HCT116 (cell line): Measurements from ENCODE around the gene TUSC1.

Experiments
- CTCF ChIP-seq, 3 experiments: fragments of 200-600 bp in 1 of 3; sonication (generic) in 1 of 3; IDR thresholded peaks in 2 of 3; conservative IDR thresholded peaks in 1 of 3; 2 replicates each; pipeline ENCODE4 v1.5.1; 2012 to 2017; ENCODE audit warnings: low read depth in 2 of 3, low read length in 2 of 3, antibody characterized with exemption in 1 of 3, borderline replicate concordance in 1 of 3, control low read depth in 1 of 3, mild to moderate bottlenecking in 1 of 3, mixed read lengths in 1 of 3, mixed run types in 1 of 3, moderate library complexity in 1 of 3; ENCODE audit not compliant: insufficient read depth in 1 of 3
- EGR1 ChIP-seq: IDR thresholded peaks from 2 replicates; pipeline ENCODE4 v1.6.1; 2012; ENCODE audit warnings: low read depth
- EZH2 ChIP-seq: fragments of 200-600 bp; sonication (generic); IDR thresholded peaks from 2 replicates; pipeline ENCODE4 v1.6.1; 2017; ENCODE audit warnings: antibody characterized with exemption, mixed run types
- FOSL1 ChIP-seq: IDR thresholded peaks from 2 replicates; pipeline ENCODE4 v1.6.1; 2012; ENCODE audit warnings: low read depth
- POLR2A ChIP-seq: IDR thresholded peaks from 2 replicates; pipeline ENCODE4 v1.7.0; 2011; ENCODE audit warnings: borderline replicate concordance; ENCODE audit not compliant: insufficient read depth, insufficient read length; ENCODE audit errors: extremely low read depth
- SIN3A ChIP-seq: IDR thresholded peaks from 2 replicates; pipeline ENCODE4 v1.6.1; 2012; ENCODE audit warnings: low read depth
- YY1 ChIP-seq: IDR thresholded peaks from 2 replicates; pipeline ENCODE4 v1.6.1; 2011; ENCODE audit warnings: low read length, low read depth, moderate library complexity, mild to moderate bottlenecking; ENCODE audit not compliant: insufficient replicate concordance; ENCODE audit errors: extremely low read depth
- TF ChIP-seq, protein P1 (sequence below): IDR thresholded peaks from 2 replicates; pipeline ENCODE4 v1.6.1; 2012
- TF ChIP-seq, protein P2 (sequence below): IDR thresholded peaks from 2 replicates; pipeline ENCODE4 v1.6.1; 2012; ENCODE audit warnings: low read depth

DNA sequence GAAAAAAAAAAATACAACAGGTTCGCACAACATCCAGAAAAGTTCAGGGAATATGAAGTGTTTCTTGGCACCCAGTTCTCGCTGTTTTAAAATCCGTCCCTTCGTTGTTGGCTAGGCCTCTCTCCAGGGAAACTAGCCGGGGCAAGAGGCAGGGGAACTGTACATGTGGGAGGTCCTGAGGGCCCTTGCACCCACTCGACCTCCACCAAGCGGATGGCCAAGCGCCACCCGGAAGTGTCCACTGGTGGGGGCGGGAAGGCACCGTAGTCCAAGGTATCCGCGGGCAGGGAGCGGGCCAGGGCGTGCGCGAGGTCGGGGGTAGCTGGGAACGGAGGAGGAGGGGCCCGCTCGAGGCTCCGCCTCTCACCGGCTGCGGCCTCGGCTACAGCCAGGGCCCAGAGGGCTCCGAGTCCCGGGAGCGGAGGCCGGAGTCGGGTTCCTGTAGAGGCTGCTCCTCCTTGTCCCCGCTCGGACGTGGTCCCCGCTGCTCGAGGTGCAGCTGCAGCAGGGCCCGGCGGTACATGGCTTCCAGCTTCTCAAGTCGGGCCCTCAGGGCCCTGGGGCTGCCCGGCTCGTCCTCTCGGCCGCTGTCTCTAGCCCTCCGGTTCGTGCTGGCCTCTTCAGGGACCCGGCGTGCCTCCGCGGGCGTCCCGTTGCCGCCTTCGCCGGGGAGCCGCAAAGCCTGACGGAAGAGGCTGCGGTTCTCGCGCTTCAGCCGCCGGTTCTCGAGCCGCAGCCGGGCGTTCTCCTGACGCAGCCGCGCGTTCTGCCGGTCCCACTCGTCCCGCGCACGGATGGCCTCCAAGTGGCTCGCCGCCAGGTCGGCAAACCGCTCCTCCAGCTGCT lies 720 bp downstream of the TUSC1 start:
- TF ChIP-seq CTCF (IDR thresholded peaks at IDR 0.05 in 2 of 3, conservative IDR thresholded peaks at IDR 0.05 in 1 of 3; ENCODE audit: borderline replicate concordance in 1 of 3, insufficient read depth in 1 of 3, low read depth in 2 of 3, low read length in 2 of 3) = no peak
- TF ChIP-seq POLR2A = no peak
- no peak for TF ChIP-seq FOSL1
- TF ChIP-seq, protein P1, sequence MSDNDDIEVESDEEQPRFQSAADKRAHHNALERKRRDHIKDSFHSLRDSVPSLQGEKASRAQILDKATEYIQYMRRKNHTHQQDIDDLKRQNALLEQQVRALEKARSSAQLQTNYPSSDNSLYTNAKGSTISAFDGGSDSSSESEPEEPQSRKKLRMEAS = no peak
- no peak for TF ChIP-seq SIN3A
- TF ChIP-seq, protein P2, sequence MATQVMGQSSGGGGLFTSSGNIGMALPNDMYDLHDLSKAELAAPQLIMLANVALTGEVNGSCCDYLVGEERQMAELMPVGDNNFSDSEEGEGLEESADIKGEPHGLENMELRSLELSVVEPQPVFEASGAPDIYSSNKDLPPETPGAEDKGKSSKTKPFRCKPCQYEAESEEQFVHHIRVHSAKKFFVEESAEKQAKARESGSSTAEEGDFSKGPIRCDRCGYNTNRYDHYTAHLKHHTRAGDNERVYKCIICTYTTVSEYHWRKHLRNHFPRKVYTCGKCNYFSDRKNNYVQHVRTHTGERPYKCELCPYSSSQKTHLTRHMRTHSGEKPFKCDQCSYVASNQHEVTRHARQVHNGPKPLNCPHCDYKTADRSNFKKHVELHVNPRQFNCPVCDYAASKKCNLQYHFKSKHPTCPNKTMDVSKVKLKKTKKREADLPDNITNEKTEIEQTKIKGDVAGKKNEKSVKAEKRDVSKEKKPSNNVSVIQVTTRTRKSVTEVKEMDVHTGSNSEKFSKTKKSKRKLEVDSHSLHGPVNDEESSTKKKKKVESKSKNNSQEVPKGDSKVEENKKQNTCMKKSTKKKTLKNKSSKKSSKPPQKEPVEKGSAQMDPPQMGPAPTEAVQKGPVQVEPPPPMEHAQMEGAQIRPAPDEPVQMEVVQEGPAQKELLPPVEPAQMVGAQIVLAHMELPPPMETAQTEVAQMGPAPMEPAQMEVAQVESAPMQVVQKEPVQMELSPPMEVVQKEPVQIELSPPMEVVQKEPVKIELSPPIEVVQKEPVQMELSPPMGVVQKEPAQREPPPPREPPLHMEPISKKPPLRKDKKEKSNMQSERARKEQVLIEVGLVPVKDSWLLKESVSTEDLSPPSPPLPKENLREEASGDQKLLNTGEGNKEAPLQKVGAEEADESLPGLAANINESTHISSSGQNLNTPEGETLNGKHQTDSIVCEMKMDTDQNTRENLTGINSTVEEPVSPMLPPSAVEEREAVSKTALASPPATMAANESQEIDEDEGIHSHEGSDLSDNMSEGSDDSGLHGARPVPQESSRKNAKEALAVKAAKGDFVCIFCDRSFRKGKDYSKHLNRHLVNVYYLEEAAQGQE = no peak
- no peak for TF ChIP-seq EGR1
- TF ChIP-seq EZH2 = no peak
- no peak for TF ChIP-seq YY1
